NCI-H2196 treated with DMSO at 0.1 percent for 48 hours (cell line): ENCODE measurements around the gene ATP6V1B1.
"Not testable (repeated sequence)": the region's sequence is repeated elsewhere in the genome, so short reads cannot be mapped to it uniquely, and the experiment has no call there.

Source experiments
- DNase-seq: peaks from one replicate; lab custom pipeline; 2025; ENCODE audit not compliant: unreplicated experiment; lab: John Stamatoyannopoulos, UW

Gene ATP6V1B1

GRCh38 chr2:70987386-70987785, 51.7 kb downstream of the ATP6V1B1 start:
- no peak for DNase-seq

GRCh38 chr2:70988151-70988550, 52.5 kb downstream of the ATP6V1B1 start:
- DNase-seq, result no peak

GRCh38 chr2:70988726-70989648, 53.3 kb downstream of the ATP6V1B1 start:
- no peak for DNase-seq

GRCh38 chr2:70990216-70990615, 54.5 kb downstream of the ATP6V1B1 start:
- DNase-seq, result no peak

- no peak for DNase-seq
These were observed 55.4 kb downstream of the ATP6V1B1 start for GRCh38 chr2:70991142-70991541.

- no peak for DNase-seq
These were observed 56.0 kb downstream of the ATP6V1B1 start for GRCh38 chr2:70991742-70992141.

- DNase-seq, result no peak
These were observed 57.5 kb downstream of the ATP6V1B1 start for GRCh38 chr2:70992945-70993853.

- DNase-seq, result no peak
These were observed 58.5 kb downstream of the ATP6V1B1 start for GRCh38 chr2:70994009-70994698.

GRCh38 chr2:70994699-70995425, 59.2 kb downstream of the ATP6V1B1 start, which contains the start of gene TEX261:
Gene TEX261 (minus strand): TSS chr2:70994873. CDS start chr2:70994757, 116 bp downstream.
- peak; percentile 54 for DNase-seq

- no peak for DNase-seq
These were observed 59.7 kb downstream of the ATP6V1B1 start for GRCh38 chr2:70995426-70995729.

GRCh38 chr2:70998885-70999284, 63.2 kb downstream of the ATP6V1B1 start:
- DNase-seq, result not testable (repeated sequence)

GRCh38 chr2:70999362-70999761, 63.7 kb downstream of the ATP6V1B1 start:
- no peak for DNase-seq

GRCh38 chr2:70999931-71000330, 64.2 kb downstream of the ATP6V1B1 start:
- DNase-seq, result not testable (repeated sequence)

- peak; percentile 23 for DNase-seq
These were observed 65.3 kb downstream of the ATP6V1B1 start for GRCh38 chr2:71000780-71001591.

- DNase-seq, result no peak
These were observed 65.9 kb downstream of the ATP6V1B1 start for GRCh38 chr2:71001592-71001927.

GRCh38 chr2:71001981-71002570, 66.4 kb downstream of the ATP6V1B1 start:
- DNase-seq, result no peak

- DNase-seq, result no peak
These were observed 67.7 kb downstream of the ATP6V1B1 start for GRCh38 chr2:71003396-71003795.

GRCh38 chr2:71003966-71004755, 68.5 kb downstream of the ATP6V1B1 start:
- DNase-seq, result no peak

- DNase-seq, result no peak
These were observed 69.2 kb downstream of the ATP6V1B1 start for GRCh38 chr2:71004857-71005256.
